GM23338 (cell line): ENCODE measurements around the gene DNAJB6. TPM values are rescaled to one million over a fixed set of nuclear protein-coding genes. Genes with fewer than 3 reads are reported as not detected.

Source experiments
- ATAC-seq: fragments of 200-7000 bp; cut with Tn5 transposase; 3 replicates; pipeline ENCODE4 v1.9.1; 2020
- DNase-seq: peaks from one replicate; pipeline ENCODE4 v3.0.0-alpha.2; 2015; ENCODE audit warnings: low spot score
- H2AFZ ChIP-seq: fragments of 200-600 bp; sonication (generic); 2 replicates; pipeline ENCODE4 v1.8.0; 2016; ENCODE audit warnings: antibody characterized with exemption, mild to moderate bottlenecking, moderate library complexity
- H3F3A ChIP-seq: fragments of 200-600 bp; sonication (generic); replicated peaks from 2 replicates; pipeline ENCODE4 v1.8.0; 2017; ENCODE audit warnings: antibody characterized with exemption, mixed run types, low read depth
- H3K27ac ChIP-seq: fragments of 200-600 bp; sonication (generic); 2 replicates; pipeline ENCODE4 v1.6.1; 2016; ENCODE audit warnings: low read depth
- H3K27me3 ChIP-seq: fragments of 200-600 bp; sonication (generic); 2 replicates; pipeline ENCODE4 v1.8.0; 2016; ENCODE audit warnings: mild to moderate bottlenecking, mixed run types, moderate library complexity; ENCODE audit not compliant: insufficient read depth
- H3K36me3 ChIP-seq: fragments of 200-600 bp; sonication (generic); 2 replicates; pipeline ENCODE4 v1.8.0; 2016; ENCODE audit warnings: mild to moderate bottlenecking; ENCODE audit not compliant: insufficient read depth
- H3K4me1 ChIP-seq: fragments of 200-600 bp; sonication (generic); 2 replicates; pipeline ENCODE4 v1.8.0; 2016; ENCODE audit warnings: mild to moderate bottlenecking, moderate library complexity; ENCODE audit not compliant: insufficient read depth
- H3K4me2 ChIP-seq: fragments of 200-600 bp; sonication (generic); 2 replicates; pipeline ENCODE4 v1.7.1; 2017; ENCODE audit warnings: mixed run types
- H3K4me3 ChIP-seq: fragments of 200-600 bp; sonication (generic); 2 replicates; pipeline ENCODE4 v1.6.1; 2016; ENCODE audit warnings: mixed run types
- H3K79me2 ChIP-seq: fragments of 200-600 bp; sonication (generic); replicated peaks from 2 replicates; pipeline ENCODE4 v1.8.0; 2017; ENCODE audit warnings: mild to moderate bottlenecking; ENCODE audit not compliant: insufficient read depth
- H3K9me2 ChIP-seq: fragments of 200-600 bp; sonication (generic); 2 replicates; pipeline ENCODE4 v1.8.0; 2017; ENCODE audit not compliant: insufficient read depth
- H4K20me1 ChIP-seq: fragments of 200-600 bp; sonication (generic); replicated peaks from 2 replicates; pipeline ENCODE4 v1.8.0; 2017; ENCODE audit warnings: mild to moderate bottlenecking; ENCODE audit not compliant: insufficient read depth
- H3K27ac Mint-ChIP-seq: 2 replicates; pipeline ENCODE4 v1.8.0; 2020; ENCODE audit warnings: inconsistent platforms, mild to moderate bottlenecking, moderate library complexity, mixed read lengths
- H3K27me3 Mint-ChIP-seq: 3 replicates; pipeline ENCODE4 v1.8.0; 2022; ENCODE audit warnings: low read depth, mild to moderate bottlenecking, moderate library complexity, mixed read lengths, inconsistent platforms; ENCODE audit not compliant: insufficient read depth, poor library complexity
- H3K36me3 Mint-ChIP-seq: 3 replicates; pipeline ENCODE4 v1.8.0; 2021; ENCODE audit warnings: low read depth, mild to moderate bottlenecking, inconsistent platforms, moderate library complexity, mixed read lengths
- H3K4me1 Mint-ChIP-seq: 3 replicates; pipeline ENCODE4 v1.8.0; 2020; ENCODE audit warnings: mild to moderate bottlenecking, inconsistent platforms, mixed read lengths
- H3K4me3 Mint-ChIP-seq: 3 replicates; pipeline ENCODE4 v1.8.0; 2021; ENCODE audit warnings: moderate library complexity, mild to moderate bottlenecking, inconsistent platforms, mixed read lengths
- H3K9me3 Mint-ChIP-seq: 3 replicates; pipeline ENCODE4 v1.8.0; 2020; ENCODE audit warnings: moderate library complexity, mild to moderate bottlenecking, inconsistent platforms, mixed read lengths
- CREB1 ChIP-seq: fragments of 250-450 bp; sonication (Bioruptor Pico); IDR thresholded peaks from 2 replicates; pipeline ENCODE4 v1.5.0; 2020; ENCODE audit warnings: low read depth, mild to moderate bottlenecking, moderate library complexity
- EZH2 ChIP-seq: fragments of 200-600 bp; sonication (generic); IDR thresholded peaks from one replicate; pipeline ENCODE4 v1.8.0; 2017; ENCODE audit warnings: antibody characterized with exemption, mild to moderate bottlenecking, low read depth; ENCODE audit not compliant: unreplicated experiment
- EZH2phosphoT487 ChIP-seq: fragments of 200-600 bp; sonication (generic); IDR thresholded peaks from one replicate; pipeline ENCODE4 v1.8.1; 2018; ENCODE audit warnings: antibody characterized with exemption; ENCODE audit not compliant: unreplicated experiment
- JUNB ChIP-seq: IDR thresholded peaks from one replicate; pipeline ENCODE4 v1.6.1; 2016; ENCODE audit warnings: antibody characterized with exemption; ENCODE audit not compliant: unreplicated experiment
- NANOG ChIP-seq: IDR thresholded peaks from 2 replicates; pipeline ENCODE4 v1.6.1; 2016; ENCODE audit warnings: antibody characterized with exemption, borderline replicate concordance
- POLR2AphosphoS5 ChIP-seq: IDR thresholded peaks from 2 replicates; pipeline ENCODE4 v1.6.1; 2016; ENCODE audit warnings: antibody characterized with exemption, low read depth
- REST ChIP-seq: IDR thresholded peaks from one replicate; pipeline ENCODE4 v1.6.1; 2018; ENCODE audit warnings: antibody characterized with exemption; ENCODE audit not compliant: unreplicated experiment
- STAT1 ChIP-seq: IDR thresholded peaks from one replicate; pipeline ENCODE4 v1.6.1; 2016; ENCODE audit warnings: antibody characterized with exemption; ENCODE audit not compliant: unreplicated experiment
- ZNF114 ChIP-seq: fragments of 250-450 bp; sonication (Bioruptor Pico); IDR thresholded peaks from 2 replicates; pipeline ENCODE4 v1.5.0; 2020; ENCODE audit warnings: mild to moderate bottlenecking, moderate library complexity
- ZNF331 ChIP-seq: fragments of 250-450 bp; sonication (Bioruptor Pico); IDR thresholded peaks from 2 replicates; pipeline ENCODE4 v1.5.0; 2020; ENCODE audit warnings: low read depth, mild to moderate bottlenecking, moderate library complexity
- ZNF462 ChIP-seq: fragments of 250-450 bp; sonication (Bioruptor Pico); IDR thresholded peaks from 2 replicates; pipeline ENCODE4 v1.5.0; 2020; ENCODE audit warnings: mild to moderate bottlenecking, moderate library complexity
- polyA plus RNA-seq: library from polyadenylated mRNA; unstranded; fragments of >200 nt; fragmentation: Nextera tagmentation; extraction: Ambion mirVana; gene quantifications from 2 replicates; pipeline ENCODE4 v1.2.1, GENCODE V29; 2016
- total RNA-seq: library from RNA; depleted of rRNA; stranded (reverse); fragments of >200 nt; shearing (Covaris generic); gene quantifications from 2 replicates; pipeline ENCODE4 v1.2.3, GENCODE V29; 2014
- TF ChIP-seq, protein P1 (sequence below), 2 experiments: fragments of 200-600 bp in 1 of 2; sonication (generic) in 1 of 2; conservative IDR thresholded peaks; 2 replicates each; pipeline versions ENCODE4 v1.5.1 to v1.6.1; 2016 to 2017; ENCODE audit warnings: antibody characterized with exemption in 2 of 2, low read depth in 2 of 2, mild to moderate bottlenecking in 2 of 2, moderate library complexity in 1 of 2

DNAJB6 gene
- total and polyA plus RNA-seq, 2 experiments from 2014 or later: 308 to 322 TPM

GRCh38 chr7:157464971-157465886 lies 128.4 kb downstream of the DNAJB6 start:
- H3K36me3 Mint-ChIP-seq: peaks cover 36% of the 10 kb centered on the region
- TF ChIP-seq ZNF331: no peak
- TF ChIP-seq EZH2: no peak
- no peak for TF ChIP-seq NANOG
- TF ChIP-seq CREB1: no peak
- TF ChIP-seq, protein P1, sequence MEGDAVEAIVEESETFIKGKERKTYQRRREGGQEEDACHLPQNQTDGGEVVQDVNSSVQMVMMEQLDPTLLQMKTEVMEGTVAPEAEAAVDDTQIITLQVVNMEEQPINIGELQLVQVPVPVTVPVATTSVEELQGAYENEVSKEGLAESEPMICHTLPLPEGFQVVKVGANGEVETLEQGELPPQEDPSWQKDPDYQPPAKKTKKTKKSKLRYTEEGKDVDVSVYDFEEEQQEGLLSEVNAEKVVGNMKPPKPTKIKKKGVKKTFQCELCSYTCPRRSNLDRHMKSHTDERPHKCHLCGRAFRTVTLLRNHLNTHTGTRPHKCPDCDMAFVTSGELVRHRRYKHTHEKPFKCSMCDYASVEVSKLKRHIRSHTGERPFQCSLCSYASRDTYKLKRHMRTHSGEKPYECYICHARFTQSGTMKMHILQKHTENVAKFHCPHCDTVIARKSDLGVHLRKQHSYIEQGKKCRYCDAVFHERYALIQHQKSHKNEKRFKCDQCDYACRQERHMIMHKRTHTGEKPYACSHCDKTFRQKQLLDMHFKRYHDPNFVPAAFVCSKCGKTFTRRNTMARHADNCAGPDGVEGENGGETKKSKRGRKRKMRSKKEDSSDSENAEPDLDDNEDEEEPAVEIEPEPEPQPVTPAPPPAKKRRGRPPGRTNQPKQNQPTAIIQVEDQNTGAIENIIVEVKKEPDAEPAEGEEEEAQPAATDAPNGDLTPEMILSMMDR (conservative IDR thresholded peaks at IDR 0.05; ENCODE audit: low read depth in 2 of 2): no peak
- TF ChIP-seq ZNF462 (CRISPR knock-in tag): no peak
- TF ChIP-seq REST: no peak
- no peak for TF ChIP-seq EZH2phosphoT487
- TF ChIP-seq JUNB: no peak
- TF ChIP-seq STAT1: no peak
- TF ChIP-seq ZNF114 (CRISPR knock-in tag): no peak
- no peak for TF ChIP-seq POLR2AphosphoS5
- Histone ChIP-seq H3K4me2 (no peak overlapping the region), H2AFZ (no peak overlapping the region), H3K36me3 (no peaks in the 10 kb centered on the region), H4K20me1 (no peaks in the 10 kb centered on the region), H3K27ac (no peak overlapping the region), H3K9me2 (no peaks in the 10 kb centered on the region), H3F3A (no peaks in the 10 kb centered on the region), H3K27me3 (no peaks in the 10 kb centered on the region), H3K79me2 (no peaks in the 10 kb centered on the region), H3K4me3 (no peak overlapping the region), H3K4me1 (no peaks in the 10 kb centered on the region)
- DNase-seq (no peak), ATAC-seq (no peak)
- H3K27ac Mint-ChIP-seq: no peak overlapping the region
- no peak overlapping the region for H3K4me3 Mint-ChIP-seq
- peaks cover 91% of the 10 kb centered on the region for H3K9me3 Mint-ChIP-seq
- H3K27me3 Mint-ChIP-seq: peaks cover 16% of the 10 kb centered on the region
- H3K4me1 Mint-ChIP-seq: no peaks in the 10 kb centered on the region
